HG03060 (cell line): ENCODE results near the gene C5AR2.
"Not testable (repeated sequence)": the region's sequence is repeated elsewhere in the genome, so short reads cannot be mapped to it uniquely, and the experiment has no call there.

Experiments
- ATAC-seq: cut with Tn5 transposase; IDR thresholded peaks from one replicate; pipeline ENCODE4 v1.9.1; 2021; ENCODE audit warnings: low read depth, moderate number of reproducible peaks; ENCODE audit not compliant: unreplicated experiment

The C5AR2 gene

GRCh38 chr19:47331931-47332547 is at the start of gene C5AR2:
TSS of gene C5AR2 (plus strand) at chr19:47332175. CDS start at chr19:47340800, 8,625 bp downstream.
- ATAC-seq = no peak

- ATAC-seq = no peak
Observed at GRCh38 chr19:47283405-47284059, 48.4 kb upstream of the C5AR2 start.

GRCh38 chr19:47284324-47284899 is 47.6 kb upstream of the C5AR2 start:
- ATAC-seq = no peak

- ATAC-seq = no peak
Observed at GRCh38 chr19:47296036-47296435, 35.9 kb upstream of the C5AR2 start.

GRCh38 chr19:47300867-47301266 is 31.1 kb upstream of the C5AR2 start:
- ATAC-seq = not testable (repeated sequence)

- ATAC-seq = no peak
Observed at GRCh38 chr19:47302249-47302648, 29.7 kb upstream of the C5AR2 start.

GRCh38 chr19:47303966-47304365 is 28.0 kb upstream of the C5AR2 start:
- ATAC-seq = no peak

- no peak for ATAC-seq
Observed at GRCh38 chr19:47305309-47305751, 26.6 kb upstream of the C5AR2 start.

- no peak for ATAC-seq
Observed at GRCh38 chr19:47306303-47306702, 25.7 kb upstream of the C5AR2 start.

- ATAC-seq = no peak
Observed at GRCh38 chr19:47309038-47309437, 22.9 kb upstream of the C5AR2 start.

GRCh38 chr19:47309608-47310007 is 22.4 kb upstream of the C5AR2 start, which contains the start of gene C5AR1:
TSS of gene C5AR1 (plus strand) at chr19:47309861. CDS start at chr19:47309896, 35 bp downstream.
- no peak for ATAC-seq

GRCh38 chr19:47310323-47310722 is 21.7 kb upstream of the C5AR2 start:
- no peak for ATAC-seq

GRCh38 chr19:47310819-47311218 is 21.2 kb upstream of the C5AR2 start:
- ATAC-seq = no peak

- no peak for ATAC-seq
Observed at GRCh38 chr19:47312366-47313006, 19.5 kb upstream of the C5AR2 start.

- ATAC-seq = no peak
Observed at GRCh38 chr19:47313754-47314295, 18.1 kb upstream of the C5AR2 start.

GRCh38 chr19:47315125-47315821 is 16.7 kb upstream of the C5AR2 start:
- no peak for ATAC-seq

- ATAC-seq = no peak
Observed at GRCh38 chr19:47316513-47316912, 15.5 kb upstream of the C5AR2 start.

- ATAC-seq = no peak
Observed at GRCh38 chr19:47319923-47320871, 11.8 kb upstream of the C5AR2 start.

- no peak for ATAC-seq
Observed at GRCh38 chr19:47321630-47322029, 10.3 kb upstream of the C5AR2 start.
